ENCODE data around the gene SLC27A3. TPM values are rescaled to one million over a fixed set of nuclear protein-coding genes. Genes with fewer than 3 reads are reported as not detected.

Gene SLC27A3
- total and polyA plus RNA-seq, 2 donors (not counting 3 experiments of a cell fraction or from before 2014, with no cell fraction given) = 26.6 to 34.3 TPM

- Histone ChIP-seq H3K36me3 (ENCODE audit: control insufficient read depth in 2 of 2, extremely low read depth in 1 of 2, insufficient read depth in 2 of 2, low read length in 2 of 2) (no peaks in the 10 kb centered on the region), H3K4me3 (replicated peaks in 1 of 3; ENCODE audit: insufficient read depth in 1 of 3, low read depth in 1 of 3, low read length in 3 of 3) (no peak overlapping the region), H3K4me1 (ENCODE audit: control insufficient read depth, extremely low read depth, insufficient read depth, low read length) (peaks cover 10% of the 10 kb centered on the region), H3K9me1 (replicated peaks; ENCODE audit: control insufficient read depth, extremely low read depth, insufficient read depth, low read length) (no peaks in the 10 kb centered on the region), H3K79me2 (ENCODE audit: control insufficient read depth, insufficient read depth, low read length) (no peaks in the 10 kb centered on the region), H3K27me3 (ENCODE audit: control insufficient read depth in 2 of 2, insufficient read depth in 2 of 2, low read length in 2 of 2) (no peaks in the 10 kb centered on the region), H4K20me1 (replicated peaks; ENCODE audit: control insufficient read depth, extremely low read depth, insufficient read depth, low read length) (no peaks in the 10 kb centered on the region), H3K9ac (replicated peaks; ENCODE audit: extremely low read depth, insufficient read depth, low read length) (no peak overlapping the region), H3K4me2 (ENCODE audit: insufficient read depth, low read length) (no peak overlapping the region), H3K27ac (ENCODE audit: insufficient read depth, low read depth, low read length) (no peak overlapping the region), H3K9me3 (replicated peaks; ENCODE audit: control insufficient read depth, insufficient read depth, low read length) (no peaks in the 10 kb centered on the region), H2AFZ (ENCODE audit: low read depth, low read length) (no peak overlapping the region)
- intact Hi-C loops (cut with micrococcal nuclease) (no loop called here), dilution Hi-C loops (cut with MboI; ENCODE audit: extremely low pct_ligation_motif_present, low sequenced_read_pairs) (no loop called here)
- no peak for DNase-seq (ENCODE audit: low read depth, low spot score)
- FAIRE-seq = no peak
- TF ChIP-seq GATA2 (IDR thresholded peaks at IDR 0.05; ENCODE audit: insufficient read depth, insufficient read length, low read depth, low read length) (no peak), EZH2 (IDR thresholded peaks at IDR 0.05; ENCODE audit: borderline replicate concordance, low read depth, low read length, severe bottlenecking) (no peak), POLR2AphosphoS5 (IDR thresholded peaks at IDR 0.05; ENCODE audit: insufficient read depth, low read depth, low read length) (no peak), MAX (IDR thresholded peaks at IDR 0.05; ENCODE audit: insufficient read depth, insufficient read length) (no peak), POLR2A (IDR thresholded peaks at IDR 0.05; ENCODE audit: low read depth, low read length) (no peak)
- ChIA-PET CTCF (interaction anchor here (1.0 to 3.9 kb wide), 3 partner anchors 117 to 151 kb away, joined by 3 to 36 read pairs (median 4); partner anchors contain the start of genes DENND4B and NPR1), POLR2A (no interaction called here)
- BruUV-seq (replicated peaks) = no TSS peak
Observed at GRCh38 chr1:153794624-153795329, 19.6 kb downstream of the SLC27A3 start.

- Histone ChIP-seq H2AFZ (ENCODE audit: low read depth, low read length) (no peak overlapping the region), H3K79me2 (ENCODE audit: control insufficient read depth, insufficient read depth, low read length) (no peaks in the 10 kb centered on the region), H3K9me1 (replicated peaks; ENCODE audit: control insufficient read depth, extremely low read depth, insufficient read depth, low read length) (no peaks in the 10 kb centered on the region), H3K9me3 (replicated peaks; ENCODE audit: control insufficient read depth, insufficient read depth, low read length) (no peaks in the 10 kb centered on the region), H3K4me2 (ENCODE audit: insufficient read depth, low read length) (no peak overlapping the region), H3K36me3 (ENCODE audit: control insufficient read depth in 2 of 2, extremely low read depth in 1 of 2, insufficient read depth in 2 of 2, low read length in 2 of 2) (no peaks in the 10 kb centered on the region), H3K27me3 (ENCODE audit: control insufficient read depth in 2 of 2, insufficient read depth in 2 of 2, low read length in 2 of 2) (no peaks in the 10 kb centered on the region), H4K20me1 (replicated peaks; ENCODE audit: control insufficient read depth, extremely low read depth, insufficient read depth, low read length) (no peaks in the 10 kb centered on the region), H3K27ac (ENCODE audit: insufficient read depth, low read depth, low read length) (no peak overlapping the region), H3K4me3 (replicated peaks in 1 of 3; ENCODE audit: insufficient read depth in 1 of 3, low read depth in 1 of 3, low read length in 3 of 3) (no peak overlapping the region), H3K4me1 (ENCODE audit: control insufficient read depth, extremely low read depth, insufficient read depth, low read length) (peaks cover 6% of the 10 kb centered on the region), H3K9ac (replicated peaks; ENCODE audit: extremely low read depth, insufficient read depth, low read length) (no peak overlapping the region)
- BruUV-seq (replicated peaks) = no TSS peak
- FAIRE-seq = no peak
- POLR2A ChIA-PET = no interaction called here
- TF ChIP-seq JUN (IDR thresholded peaks at IDR 0.05; ENCODE audit: borderline replicate concordance, insufficient read depth, insufficient read length, low read depth) (no peak), GATA2 (IDR thresholded peaks at IDR 0.05; ENCODE audit: insufficient read depth, insufficient read length, low read depth, low read length) (no peak), MYC (IDR thresholded peaks at IDR 0.05; ENCODE audit: low read depth, low read length) (no peak), POLR2A (IDR thresholded peaks at IDR 0.05; ENCODE audit: low read depth, low read length) (no peak), FOS (IDR thresholded peaks at IDR 0.05; ENCODE audit: borderline replicate concordance, insufficient read depth, low read length) (no peak), POLR2AphosphoS5 (IDR thresholded peaks at IDR 0.05; ENCODE audit: insufficient read depth, low read depth, low read length) (no peak), CTCF (IDR thresholded peaks at IDR 0.05; ENCODE audit: extremely low read depth in 1 of 2, insufficient read depth in 1 of 2, low read depth in 1 of 2, low read length in 2 of 2) (no peak), MAX (IDR thresholded peaks at IDR 0.05; ENCODE audit: insufficient read depth, insufficient read length) (no peak), EZH2 (IDR thresholded peaks at IDR 0.05; ENCODE audit: borderline replicate concordance, low read depth, low read length, severe bottlenecking) (no peak)
- intact Hi-C loops (cut with micrococcal nuclease) (no loop called here), dilution Hi-C loops (cut with MboI; ENCODE audit: extremely low pct_ligation_motif_present, low sequenced_read_pairs) (no loop called here)
- DNase-seq (ENCODE audit: low read depth, low spot score) = no peak
- CTCF ChIA-PET = interaction anchor here (1.0 to 4.1 kb wide), 4 partner anchors 117 to 191 kb away, joined by 3 to 65 read pairs (median 20); partner anchors contain the start of genes DENND4B, NPR1 and RAB13
Observed at GRCh38 chr1:153795330-153795837, 20.2 kb downstream of the SLC27A3 start.
